ENCODE results near the gene PTCHD4.

DNA sequence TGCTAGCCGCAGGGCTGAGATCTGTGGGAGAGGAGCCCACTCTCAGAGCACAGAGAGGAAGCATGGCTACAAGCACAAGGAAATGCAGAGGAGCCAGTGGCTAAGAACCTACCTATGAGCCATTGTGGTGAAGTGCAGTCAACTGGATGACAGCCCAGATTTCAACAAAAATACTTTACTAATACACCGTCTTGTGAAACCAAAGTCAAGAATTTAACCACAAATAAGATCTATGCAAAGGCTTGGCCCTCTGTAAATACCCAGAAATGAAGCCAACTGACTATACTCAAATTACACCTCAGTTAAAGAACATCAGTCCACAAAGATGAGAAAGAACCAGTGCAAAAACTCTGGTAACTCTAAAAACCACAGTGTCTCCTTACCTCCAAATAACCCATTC lies 40.1 kb upstream of the PTCHD4 start:
- TF ChIP-seq POLR2A (IDR thresholded peaks at IDR 0.05; ENCODE audit: low read depth, low read length) (no peak), POLR2AphosphoS5 (IDR thresholded peaks at IDR 0.05; ENCODE audit: low read depth, low read length) (no peak), TAF1 (IDR thresholded peaks at IDR 0.05; ENCODE audit: borderline replicate concordance, low read depth, low read length) (no peak)

All from GM12892 (cell line).